A673 (cell line): ENCODE results near the gene PCYT1B. TPM values are rescaled to one million over a fixed set of nuclear protein-coding genes. Genes with fewer than 3 reads are reported as not detected.

Experiments
- Bru-seq: library from RNA; stranded (reverse); fragments of 400-500 nt; gene quantifications from one replicate; lab custom pipeline; 2021; lab: Mats Ljungman, UMichigan
- BruChase-seq, 2 experiments: library from RNA; stranded (reverse); fragments of 400-500 nt; gene quantifications; one replicate each; lab custom pipeline; 2021; lab: Mats Ljungman, UMichigan
- BruUV-seq: library from RNA; stranded (reverse); fragments of 400-500 nt; replicated peaks from 2 replicates; lab custom pipeline; 2021; lab: Mats Ljungman, UMichigan
- CTCF ChIA-PET: fragments of 300-600 bp; sonication (Branson Sonifier 250); formaldehyde crosslinking; loops from one replicate; lab custom pipeline; 2022; ENCODE audit warnings: antibody characterized with exemption; lab: Charles Lee
- POLR2A ChIA-PET: fragments of 300-600 bp; sonication (Branson Sonifier 250); formaldehyde crosslinking; loops from one replicate; lab custom pipeline; 2022; ENCODE audit warnings: antibody characterized with exemption; ENCODE audit not compliant: low non-redundant PET; lab: Charles Lee
- DNase-seq: peaks from one replicate; pipeline ENCODE4 v3.0.0-alpha.2; 2015; ENCODE audit warnings: low spot score
- H3K27ac ChIP-seq: fragments of 200-600 bp; sonication (generic); 2 replicates; pipeline ENCODE4 v1.5.1; 2016; ENCODE audit warnings: mixed run types, low read depth, mild to moderate bottlenecking, mixed read lengths, antibody characterized with exemption, low read length; ENCODE audit not compliant: poor library complexity, severe bottlenecking
- H3K27me3 ChIP-seq: fragments of 200-600 bp; sonication (generic); replicated peaks from 2 replicates; pipeline ENCODE4 v1.6.1; 2017; ENCODE audit warnings: mixed run types, low read depth, mild to moderate bottlenecking, mixed read lengths, antibody characterized with exemption, low read length; ENCODE audit not compliant: insufficient read depth, poor library complexity
- H3K36me3 ChIP-seq: fragments of 200-600 bp; sonication (generic); 2 replicates; pipeline ENCODE4 v1.6.1; 2016; ENCODE audit warnings: mixed run types, mild to moderate bottlenecking, mixed read lengths, antibody characterized with exemption, low read length; ENCODE audit not compliant: insufficient read depth, poor library complexity, severe bottlenecking
- H3K4me1 ChIP-seq: fragments of 200-600 bp; sonication (generic); 2 replicates; pipeline ENCODE4 v1.6.1; 2017; ENCODE audit warnings: mixed run types, mild to moderate bottlenecking, mixed read lengths, antibody characterized with exemption, low read length; ENCODE audit not compliant: insufficient read depth, poor library complexity, severe bottlenecking
- H3K4me3 ChIP-seq: fragments of 200-600 bp; sonication (generic); 2 replicates; pipeline ENCODE4 v1.5.1; 2016; ENCODE audit warnings: low read depth, mixed run types, mild to moderate bottlenecking, mixed read lengths, low read length; ENCODE audit not compliant: poor library complexity, severe bottlenecking
- H3K9me3 ChIP-seq: fragments of 200-600 bp; sonication (generic); 2 replicates; pipeline ENCODE4 v1.6.1; 2016; ENCODE audit warnings: mixed run types, low read depth, mild to moderate bottlenecking, mixed read lengths, antibody characterized with exemption, low read length; ENCODE audit not compliant: poor library complexity, severe bottlenecking
- EZH2 ChIP-seq: fragments of 200-600 bp; sonication (generic); IDR thresholded peaks from 2 replicates; pipeline ENCODE4 v1.6.1; 2017; ENCODE audit warnings: borderline replicate concordance, low read depth, mild to moderate bottlenecking, mixed read lengths, antibody characterized with exemption, low read length; ENCODE audit not compliant: poor library complexity, severe bottlenecking
- intact Hi-C: fragments of 100-400 bp; cut with micrococcal nuclease; formaldehyde crosslinking; loops from one replicate; pipeline ENCODE4 v1.10.0; 2022; ENCODE audit not compliant: unreplicated experiment
- long read RNA-seq: library from polyadenylated mRNA; stranded (forward); transcript quantifications from one replicate; pipeline ENCODE4 v2.0.0, GENCODE V29; 2022
- total RNA-seq: library from RNA; stranded (reverse); gene quantifications from 2 replicates; pipeline ENCODE4 v1.2.3, GENCODE V29; 2021
- TF ChIP-seq, protein P1 (sequence below): fragments of 300-800, 200-600 bp; sonication (generic); conservative IDR thresholded peaks from 2 replicates; pipeline ENCODE4 v1.5.1; 2017; ENCODE audit warnings: low read depth, mild to moderate bottlenecking, antibody characterized with exemption, low read length, moderate library complexity, mixed read lengths

Gene PCYT1B
- total RNA-seq (3.6 and 4.3 TPM in 2 replicates), Bru-seq, nascent RNA (percentile 31 among the genes with signal in this experiment), BruChase-seq, experiment 1, labeled RNA remaining after a 2-hour chase (percentile 30 among the genes with signal in this experiment), BruChase-seq, experiment 2, labeled RNA remaining after a 6-hour chase (percentile 37 among the genes with signal in this experiment)
- long read RNA-seq, partial matches to known transcripts, result 1 of 1 reads
- long read RNA-seq, other reads (novel, unspliced or antisense), result 0 of 1 reads

GRCh38 chrX:24647257-24648058, at the start of gene PCYT1B:
PCYT1B (minus strand) TSS chrX:24647347; CDS start chrX:24647105, 242 bp downstream.
- no peak for TF ChIP-seq EZH2
- DNase-seq, result peak; percentile 81
- intact Hi-C loops, result no loop called here
- Histone ChIP-seq H3K27ac (peak within 1 kb of the TSS; percentile 35), H3K9me3 (no peaks in the 10 kb centered on the region), H3K27me3 (no peaks in the 10 kb centered on the region), H3K4me3 (peak within 1 kb of the TSS; percentile 26), H3K36me3 (no peaks in the 10 kb centered on the region), H3K4me1 (no peaks in the 10 kb centered on the region)
- CTCF ChIA-PET, result no interaction called here
- POLR2A ChIA-PET, result no interaction called here
- BruUV-seq, result no TSS peak

DNA sequence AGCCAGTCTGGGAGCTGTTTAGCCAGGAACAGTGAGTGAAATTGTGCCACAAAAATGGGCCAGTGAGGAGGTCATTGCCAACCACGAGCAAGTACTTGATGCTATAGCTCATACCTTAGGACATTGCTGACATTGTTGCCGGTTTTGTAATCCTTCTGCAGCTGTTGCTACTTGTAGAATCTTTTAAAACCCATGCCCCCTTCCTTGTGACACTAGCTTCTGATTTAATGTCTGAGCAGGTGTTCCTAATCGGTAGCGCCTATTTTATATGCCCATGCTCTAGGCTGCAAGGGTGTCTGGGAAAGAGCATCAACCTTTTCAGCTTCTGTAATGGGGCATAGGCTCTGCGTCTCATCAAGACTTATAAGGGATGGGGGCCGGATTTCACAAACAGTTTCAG, 49.1 kb upstream of the PCYT1B start:
- Histone ChIP-seq H3K36me3 (peaks cover 19% of the 10 kb centered on the region), H3K27me3 (no peaks in the 10 kb centered on the region), H3K27ac (no peak overlapping the region), H3K4me1 (no peaks in the 10 kb centered on the region), H3K4me3 (no peak overlapping the region), H3K9me3 (no peaks in the 10 kb centered on the region)
- no peak for TF ChIP-seq EZH2
- TF ChIP-seq, protein P1, sequence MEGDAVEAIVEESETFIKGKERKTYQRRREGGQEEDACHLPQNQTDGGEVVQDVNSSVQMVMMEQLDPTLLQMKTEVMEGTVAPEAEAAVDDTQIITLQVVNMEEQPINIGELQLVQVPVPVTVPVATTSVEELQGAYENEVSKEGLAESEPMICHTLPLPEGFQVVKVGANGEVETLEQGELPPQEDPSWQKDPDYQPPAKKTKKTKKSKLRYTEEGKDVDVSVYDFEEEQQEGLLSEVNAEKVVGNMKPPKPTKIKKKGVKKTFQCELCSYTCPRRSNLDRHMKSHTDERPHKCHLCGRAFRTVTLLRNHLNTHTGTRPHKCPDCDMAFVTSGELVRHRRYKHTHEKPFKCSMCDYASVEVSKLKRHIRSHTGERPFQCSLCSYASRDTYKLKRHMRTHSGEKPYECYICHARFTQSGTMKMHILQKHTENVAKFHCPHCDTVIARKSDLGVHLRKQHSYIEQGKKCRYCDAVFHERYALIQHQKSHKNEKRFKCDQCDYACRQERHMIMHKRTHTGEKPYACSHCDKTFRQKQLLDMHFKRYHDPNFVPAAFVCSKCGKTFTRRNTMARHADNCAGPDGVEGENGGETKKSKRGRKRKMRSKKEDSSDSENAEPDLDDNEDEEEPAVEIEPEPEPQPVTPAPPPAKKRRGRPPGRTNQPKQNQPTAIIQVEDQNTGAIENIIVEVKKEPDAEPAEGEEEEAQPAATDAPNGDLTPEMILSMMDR, result no peak
- intact Hi-C loops, result no loop called here
- DNase-seq, result no peak
- CTCF ChIA-PET, result no interaction called here
- BruUV-seq, result no TSS peak
- POLR2A ChIA-PET, result no interaction called here

- Histone ChIP-seq H3K9me3 (no peaks in the 10 kb centered on the region), H3K27me3 (no peaks in the 10 kb centered on the region), H3K36me3 (peaks cover 6% of the 10 kb centered on the region), H3K27ac (no peak overlapping the region), H3K4me1 (no peaks in the 10 kb centered on the region), H3K4me3 (peak overlapping the region; percentile 66)
- BruUV-seq, result no TSS peak
- intact Hi-C loops, result no loop called here
- CTCF ChIA-PET, result no interaction called here
- POLR2A ChIA-PET, result interaction anchor here (0.6 kb wide), 1 partner anchor 85 kb away, joined by 4 read pairs; no protein-coding TSS in a partner anchor
- TF ChIP-seq, protein P1, result no peak
- TF ChIP-seq EZH2, result no peak
- no peak for DNase-seq
These were observed 47.7 kb upstream of the PCYT1B start for GRCh38 chrX:24694825-24695224.
